ENCODE results near the gene SDR9C7. TPM values are rescaled to one million over a fixed set of nuclear protein-coding genes. Genes with fewer than 3 reads are reported as not detected.
"Not testable (repeated sequence)": the region's sequence is repeated elsewhere in the genome, so short reads cannot be mapped to it uniquely, and the experiment has no call there.

Gene SDR9C7
- total RNA-seq, 3 donors from 2014 or later (not counting 1 experiment from before 2014, with no cell fraction given) = 0.20 TPM; not detected in 2

DNA sequence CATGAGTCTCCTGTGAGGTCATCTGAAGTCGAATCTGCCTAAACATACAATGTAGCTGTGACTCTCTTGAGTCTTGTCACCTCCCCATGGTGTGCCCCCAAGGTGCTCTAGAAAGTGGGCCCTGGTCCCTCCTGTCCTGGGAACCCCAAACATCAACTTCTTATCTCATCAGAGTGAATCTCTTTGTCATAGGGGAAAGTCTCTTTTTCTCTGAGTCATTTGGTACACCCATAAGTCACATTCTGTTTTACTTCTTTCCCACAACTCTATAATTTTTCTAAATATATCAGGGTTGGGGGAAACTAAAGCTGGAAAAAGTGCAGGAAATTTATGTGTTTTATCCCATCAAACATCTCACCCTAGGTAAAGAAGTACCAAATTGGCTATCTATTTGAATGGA lies 12.9 kb downstream of the SDR9C7 start:
- Mint-ChIP-seq H3K27me3 (ENCODE audit: low read depth in 2 of 2) (peaks cover 8 to 30% of the 10 kb centered on the region in 2 donors), H3K36me3 (peaks cover 9% of the 10 kb centered on the region), H3K4me1 (no peaks in the 10 kb centered on the region), H3K4me3 (no peak overlapping the region), H3K27ac (no peak overlapping the region), H3K9me3 (peaks cover 0 to 5% of the 10 kb centered on the region in 2 donors)
- TF ChIP-seq, protein P1, sequence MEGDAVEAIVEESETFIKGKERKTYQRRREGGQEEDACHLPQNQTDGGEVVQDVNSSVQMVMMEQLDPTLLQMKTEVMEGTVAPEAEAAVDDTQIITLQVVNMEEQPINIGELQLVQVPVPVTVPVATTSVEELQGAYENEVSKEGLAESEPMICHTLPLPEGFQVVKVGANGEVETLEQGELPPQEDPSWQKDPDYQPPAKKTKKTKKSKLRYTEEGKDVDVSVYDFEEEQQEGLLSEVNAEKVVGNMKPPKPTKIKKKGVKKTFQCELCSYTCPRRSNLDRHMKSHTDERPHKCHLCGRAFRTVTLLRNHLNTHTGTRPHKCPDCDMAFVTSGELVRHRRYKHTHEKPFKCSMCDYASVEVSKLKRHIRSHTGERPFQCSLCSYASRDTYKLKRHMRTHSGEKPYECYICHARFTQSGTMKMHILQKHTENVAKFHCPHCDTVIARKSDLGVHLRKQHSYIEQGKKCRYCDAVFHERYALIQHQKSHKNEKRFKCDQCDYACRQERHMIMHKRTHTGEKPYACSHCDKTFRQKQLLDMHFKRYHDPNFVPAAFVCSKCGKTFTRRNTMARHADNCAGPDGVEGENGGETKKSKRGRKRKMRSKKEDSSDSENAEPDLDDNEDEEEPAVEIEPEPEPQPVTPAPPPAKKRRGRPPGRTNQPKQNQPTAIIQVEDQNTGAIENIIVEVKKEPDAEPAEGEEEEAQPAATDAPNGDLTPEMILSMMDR (IDR thresholded peaks at IDR 0.05) = no peak
- intact Hi-C loops (cut with micrococcal nuclease) = no loop called here
- ATAC-seq (no peak), DNase-seq (no peak)
- Histone ChIP-seq H3K36me3 (ENCODE audit: control insufficient read depth, insufficient read depth, low read length) (no peaks in the 10 kb centered on the region), H3K27ac (ENCODE audit: low read length) (no peak overlapping the region), H3K9me3 (ENCODE audit: control insufficient read depth, insufficient read depth, low read length) (no peaks in the 10 kb centered on the region), H3K4me3 (ENCODE audit: low read length) (no peak overlapping the region), H3K4me1 (ENCODE audit: control insufficient read depth, insufficient read depth, low read length) (no peaks in the 10 kb centered on the region), H3K27me3 (ENCODE audit: control insufficient read depth, insufficient read depth, low read length) (peaks cover 2% of the 10 kb centered on the region)
- 83% methylated on average over 1 of the region's 1 CpG for whole genome bisulfite sequencing (ENCODE audit: insufficient coverage)

DNA sequence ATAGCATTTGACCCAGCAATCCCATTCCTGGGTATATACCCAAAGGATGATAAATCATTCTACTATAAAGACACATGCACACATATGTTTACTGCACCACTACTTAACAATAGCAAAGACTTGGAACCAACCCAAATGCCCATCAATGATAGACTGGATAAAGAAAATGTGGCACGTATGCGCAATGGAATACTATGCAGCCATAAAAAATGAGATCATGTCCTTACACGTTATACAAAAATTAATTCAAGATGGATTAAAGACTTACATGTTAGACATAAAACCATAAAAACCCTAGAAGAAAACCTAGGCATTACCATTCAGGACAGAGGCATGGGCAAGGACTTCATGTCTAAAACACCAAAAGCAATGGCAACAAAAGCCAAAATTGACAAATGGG lies 16.1 kb downstream of the SDR9C7 start:
- H3K4me1 Mint-ChIP-seq; H3K9me3 Mint-ChIP-seq; H3K27me3 ChIP-seq (ENCODE audit: control insufficient read depth, insufficient read depth, low read length); DNase-seq; H3K36me3 ChIP-seq (ENCODE audit: control insufficient read depth, insufficient read depth, low read length); H3K9me3 ChIP-seq (ENCODE audit: control insufficient read depth, insufficient read depth, low read length); H3K36me3 Mint-ChIP-seq; H3K4me3 ChIP-seq (ENCODE audit: low read length); intact Hi-C loops (cut with micrococcal nuclease); H3K4me3 Mint-ChIP-seq; H3K27ac ChIP-seq (ENCODE audit: low read length); H3K27ac Mint-ChIP-seq; H3K4me1 ChIP-seq (ENCODE audit: control insufficient read depth, insufficient read depth, low read length); ATAC-seq: not testable (repeated sequence)
- H3K27me3 Mint-ChIP-seq (ENCODE audit: low read depth in 2 of 2) = peaks cover 13 to 38% of the 10 kb centered on the region in 2 donors
- 96% methylated on average over 3 of the region's 3 CpGs for WGBS (ENCODE audit: insufficient coverage)

DNA sequence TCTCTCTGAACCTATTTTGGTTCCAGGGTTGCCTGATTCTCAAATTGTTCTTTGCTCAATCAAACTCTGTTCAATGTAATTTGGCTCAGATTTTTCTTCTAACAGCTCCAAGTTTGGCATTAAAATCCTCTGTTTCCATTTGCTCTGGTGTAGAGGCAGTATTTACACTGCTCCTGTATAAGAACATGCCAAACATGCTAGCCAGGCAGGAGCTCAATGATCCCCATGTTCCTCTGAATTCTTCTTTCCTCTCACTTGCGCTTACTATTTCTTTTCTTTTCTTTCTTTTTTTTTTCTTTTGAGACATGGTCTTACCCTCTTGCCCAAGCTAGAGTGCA lies 17.2 kb downstream of the SDR9C7 start:
- no peaks in the 10 kb centered on the region for H3K36me3 ChIP-seq (ENCODE audit: control insufficient read depth, insufficient read depth, low read length)
- ATAC-seq (no peak), DNase-seq (no peak)
- Mint-ChIP-seq H3K4me3 (no peak overlapping the region), H3K36me3 (peaks cover 9% of the 10 kb centered on the region), H3K9me3 (peaks cover 0 to 5% of the 10 kb centered on the region in 2 donors), H3K27ac (no peak overlapping the region), H3K4me1 (no peaks in the 10 kb centered on the region), H3K27me3 (ENCODE audit: low read depth in 2 of 2) (peaks cover 13 to 38% of the 10 kb centered on the region in 2 donors)
- no peak overlapping the region for H3K27ac ChIP-seq (ENCODE audit: low read length)
- 91% methylated on average over 1 of the region's 1 CpG for WGBS (ENCODE audit: insufficient coverage)
- TF ChIP-seq, protein P1 (IDR thresholded peaks at IDR 0.05) = no peak
- no peaks in the 10 kb centered on the region for H3K27me3 ChIP-seq (ENCODE audit: control insufficient read depth, insufficient read depth, low read length)
- no peak overlapping the region for H3K4me3 ChIP-seq (ENCODE audit: low read length)
- no peaks in the 10 kb centered on the region for H3K4me1 ChIP-seq (ENCODE audit: control insufficient read depth, insufficient read depth, low read length)
- intact Hi-C loops (cut with micrococcal nuclease) = no loop called here
- H3K9me3 ChIP-seq (ENCODE audit: control insufficient read depth, insufficient read depth, low read length) = no peaks in the 10 kb centered on the region

DNA sequence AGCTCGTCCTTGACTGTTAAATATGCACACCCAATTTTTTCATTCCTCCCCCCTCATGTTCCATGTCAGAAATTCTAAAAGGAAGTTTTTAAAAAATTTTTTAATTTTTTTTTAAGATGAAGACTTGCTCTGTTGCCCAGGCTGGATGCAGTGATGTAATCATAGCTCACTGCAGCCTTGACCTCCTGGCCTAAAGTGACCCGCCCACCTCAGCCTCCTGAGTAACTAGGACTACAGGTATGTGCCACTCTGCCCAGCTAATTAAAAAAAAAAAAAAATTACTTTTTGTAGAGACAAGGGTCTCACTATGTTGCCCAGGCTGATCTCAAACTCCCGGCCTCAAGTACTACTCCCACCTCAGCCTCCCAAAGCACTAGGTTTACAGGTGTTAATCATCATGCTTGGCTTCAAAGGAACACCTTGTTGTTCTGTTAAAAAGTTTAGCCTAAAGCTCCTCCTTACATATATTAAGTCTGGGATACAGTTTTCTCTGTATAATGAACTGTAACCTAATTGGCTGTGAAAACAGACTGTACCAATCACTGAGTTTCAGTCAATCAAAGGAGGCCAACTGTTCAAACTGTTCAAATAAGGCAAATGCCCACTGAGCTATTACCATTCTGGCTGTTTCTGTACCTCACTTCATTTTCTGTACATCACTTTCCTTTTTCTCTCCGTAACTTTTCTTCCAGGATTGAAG lies 17.8 kb downstream of the SDR9C7 start:
- intact Hi-C loops (cut with micrococcal nuclease) = no loop called here
- Mint-ChIP-seq H3K4me1 (no peaks in the 10 kb centered on the region), H3K9me3 (peaks cover 0 to 5% of the 10 kb centered on the region in 2 donors), H3K36me3 (peaks cover 9% of the 10 kb centered on the region), H3K27ac (no peak overlapping the region), H3K27me3 (ENCODE audit: low read depth in 2 of 2) (peaks cover 15 to 38% of the 10 kb centered on the region in 2 donors), H3K4me3 (no peak overlapping the region)
- no peak for DNase-seq
- no peaks in the 10 kb centered on the region for H3K27me3 ChIP-seq (ENCODE audit: control insufficient read depth, insufficient read depth, low read length)
- no peak overlapping the region for H3K4me3 ChIP-seq (ENCODE audit: low read length)
- TF ChIP-seq, protein P1 (IDR thresholded peaks at IDR 0.05) = no peak
- H3K36me3 ChIP-seq (ENCODE audit: control insufficient read depth, insufficient read depth, low read length) = no peaks in the 10 kb centered on the region
- no peaks in the 10 kb centered on the region for H3K4me1 ChIP-seq (ENCODE audit: control insufficient read depth, insufficient read depth, low read length)
- ATAC-seq = no peak
- no peaks in the 10 kb centered on the region for H3K9me3 ChIP-seq (ENCODE audit: control insufficient read depth, insufficient read depth, low read length)
- H3K27ac ChIP-seq (ENCODE audit: low read length) = no peak overlapping the region
- WGBS (ENCODE audit: insufficient coverage) = 97% methylated on average over 3 of the region's 4 CpGs
